Neural progenitor cell (in vitro differentiated cells): Measurements from ENCODE around the gene SIX5. TPM values are rescaled to one million over a fixed set of nuclear protein-coding genes. Genes with fewer than 3 reads are reported as not detected.

Experiments
- DNase-seq: peaks from one replicate; pipeline ENCODE4 v3.0.0-alpha.2; 2016; ENCODE audit warnings: low spot score
- H2AFZ ChIP-seq: fragments of 200-600 bp; sonication (generic); replicated peaks from 2 replicates; pipeline ENCODE4 v1.6.1; 2016; ENCODE audit warnings: antibody characterized with exemption
- H3F3A ChIP-seq: fragments of 200-600 bp; sonication (generic); 2 replicates; pipeline ENCODE4 v1.6.1; 2016; ENCODE audit warnings: antibody characterized with exemption, low read depth
- H3K27ac ChIP-seq: fragments of 200-600 bp; sonication (generic); 2 replicates; pipeline ENCODE4 v1.5.1; 2016; ENCODE audit warnings: mild to moderate bottlenecking
- H3K27me3 ChIP-seq: fragments of 200-600 bp; sonication (generic); 2 replicates; pipeline ENCODE4 v1.6.1; 2016; ENCODE audit warnings: mild to moderate bottlenecking, moderate library complexity
- H3K36me3 ChIP-seq: fragments of 200-600 bp; sonication (generic); 2 replicates; pipeline ENCODE4 v1.5.1; 2016
- H3K4me1 ChIP-seq: fragments of 200-600 bp; sonication (generic); 2 replicates; pipeline ENCODE4 v1.6.1; 2016; ENCODE audit warnings: mixed run types
- H3K4me2 ChIP-seq: fragments of 200-600 bp; sonication (generic); 2 replicates; pipeline ENCODE4 v1.6.1; 2016
- H3K4me3 ChIP-seq: fragments of 200-600 bp; sonication (generic); 2 replicates; pipeline ENCODE4 v1.5.1; 2016
- H3K79me2 ChIP-seq: fragments of 200-600 bp; sonication (generic); 2 replicates; pipeline ENCODE4 v1.6.1; 2016; ENCODE audit warnings: low read depth
- H3K9ac ChIP-seq: fragments of 200-600 bp; sonication (generic); 2 replicates; pipeline ENCODE4 v1.6.1; 2016
- H3K9me3 ChIP-seq: fragments of 200-600 bp; sonication (generic); 2 replicates; pipeline ENCODE4 v1.5.1; 2016; ENCODE audit warnings: low read depth
- H4K20me1 ChIP-seq: fragments of 200-600 bp; sonication (generic); 2 replicates; pipeline ENCODE4 v1.6.1; 2016; ENCODE audit warnings: low read depth
- H3K27ac Mint-ChIP-seq: 3 replicates; pipeline ENCODE4 v1.8.0; 2021; ENCODE audit warnings: mixed read lengths
- H3K27me3 Mint-ChIP-seq: 2 replicates; pipeline ENCODE4 v1.8.0; 2022; ENCODE audit warnings: low read depth, mild to moderate bottlenecking, inconsistent platforms, moderate library complexity, mixed read lengths; ENCODE audit not compliant: insufficient read depth
- H3K36me3 Mint-ChIP-seq: 3 replicates; pipeline ENCODE4 v1.8.0; 2021; ENCODE audit warnings: mixed read lengths
- H3K4me1 Mint-ChIP-seq: 3 replicates; pipeline ENCODE4 v1.8.0; 2021; ENCODE audit warnings: mixed read lengths
- H3K4me3 Mint-ChIP-seq: 3 replicates; pipeline ENCODE4 v1.8.0; 2021; ENCODE audit warnings: mild to moderate bottlenecking, moderate library complexity, mixed read lengths
- H3K9me3 Mint-ChIP-seq: 3 replicates; pipeline ENCODE4 v1.8.0; 2020; ENCODE audit warnings: mixed read lengths
- EZH2 ChIP-seq: fragments of 200-600 bp; sonication (generic); IDR thresholded peaks from 2 replicates; pipeline ENCODE4 v1.6.1; 2017; ENCODE audit warnings: antibody characterized with exemption, mild to moderate bottlenecking, moderate library complexity
- EZH2phosphoT487 ChIP-seq: fragments of 200-600 bp; sonication (generic); IDR thresholded peaks from 2 replicates; pipeline ENCODE4 v1.6.1; 2017; ENCODE audit warnings: antibody characterized with exemption
- total RNA-seq: library from RNA; depleted of rRNA; stranded (reverse); fragments of >200 nt; gene quantifications from 2 replicates; pipeline ENCODE4 v1.2.3, GENCODE V29; 2015; ENCODE audit warnings: low replicate concordance
- TF ChIP-seq, protein P1 (sequence below): fragments of 200-600 bp; sonication (generic); IDR thresholded peaks from 2 replicates; pipeline ENCODE4 v1.5.1; 2017; ENCODE audit warnings: antibody characterized with exemption, mild to moderate bottlenecking

Gene SIX5
- total RNA-seq, 1 donor from 2014 or later, result 8.1 TPM

DNA sequence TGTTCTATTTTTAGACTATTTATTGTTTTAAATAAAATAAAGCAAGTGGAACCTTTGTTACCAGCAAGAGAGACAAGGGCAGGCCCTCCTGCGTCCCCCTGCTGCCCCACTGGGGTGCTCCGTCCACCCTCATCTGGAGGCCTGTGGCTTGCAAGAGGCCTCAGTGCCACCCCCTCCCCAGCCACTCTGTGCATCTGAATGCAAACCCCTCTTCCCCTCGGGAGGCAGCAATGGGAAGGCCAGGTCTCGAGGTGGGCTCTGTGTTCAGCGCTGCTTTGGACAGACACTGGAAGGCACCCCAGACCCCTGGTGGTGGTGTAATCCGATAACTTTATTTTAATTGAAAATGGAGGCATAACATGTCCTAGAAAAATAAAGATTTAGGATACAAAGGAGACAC lies 4.6 kb downstream of the SIX5 start:
- no peaks in the 10 kb centered on the region for H3K27me3 ChIP-seq
- H2AFZ ChIP-seq, result no peak overlapping the region
- peaks cover 29% of the 10 kb centered on the region for H3K4me1 ChIP-seq
- Mint-ChIP-seq H3K36me3 (no peaks in the 10 kb centered on the region), H3K4me3 (peak overlapping the region; percentile 72), H3K9me3 (no peaks in the 10 kb centered on the region), H3K4me1 (peaks cover 12% of the 10 kb centered on the region), H3K27me3 (peaks cover 8% of the 10 kb centered on the region), H3K27ac (peak overlapping the region; percentile 63)
- peaks cover 29% of the 10 kb centered on the region for H3F3A ChIP-seq
- peaks cover 25% of the 10 kb centered on the region for H3K79me2 ChIP-seq
- TF ChIP-seq, protein P1, sequence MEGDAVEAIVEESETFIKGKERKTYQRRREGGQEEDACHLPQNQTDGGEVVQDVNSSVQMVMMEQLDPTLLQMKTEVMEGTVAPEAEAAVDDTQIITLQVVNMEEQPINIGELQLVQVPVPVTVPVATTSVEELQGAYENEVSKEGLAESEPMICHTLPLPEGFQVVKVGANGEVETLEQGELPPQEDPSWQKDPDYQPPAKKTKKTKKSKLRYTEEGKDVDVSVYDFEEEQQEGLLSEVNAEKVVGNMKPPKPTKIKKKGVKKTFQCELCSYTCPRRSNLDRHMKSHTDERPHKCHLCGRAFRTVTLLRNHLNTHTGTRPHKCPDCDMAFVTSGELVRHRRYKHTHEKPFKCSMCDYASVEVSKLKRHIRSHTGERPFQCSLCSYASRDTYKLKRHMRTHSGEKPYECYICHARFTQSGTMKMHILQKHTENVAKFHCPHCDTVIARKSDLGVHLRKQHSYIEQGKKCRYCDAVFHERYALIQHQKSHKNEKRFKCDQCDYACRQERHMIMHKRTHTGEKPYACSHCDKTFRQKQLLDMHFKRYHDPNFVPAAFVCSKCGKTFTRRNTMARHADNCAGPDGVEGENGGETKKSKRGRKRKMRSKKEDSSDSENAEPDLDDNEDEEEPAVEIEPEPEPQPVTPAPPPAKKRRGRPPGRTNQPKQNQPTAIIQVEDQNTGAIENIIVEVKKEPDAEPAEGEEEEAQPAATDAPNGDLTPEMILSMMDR, result peak; percentile 10
- no peak for TF ChIP-seq EZH2phosphoT487
- TF ChIP-seq EZH2, result no peak
- no peak overlapping the region for H3K27ac ChIP-seq
- peak overlapping the region; percentile 43 for H3K4me2 ChIP-seq
- peak; percentile 41 for DNase-seq
- H3K4me3 ChIP-seq, result no peak overlapping the region
- H3K36me3 ChIP-seq, result no peaks in the 10 kb centered on the region
- H3K9me3 ChIP-seq, result no peaks in the 10 kb centered on the region
- H3K9ac ChIP-seq, result no peak overlapping the region
- H4K20me1 ChIP-seq, result peaks cover 14% of the 10 kb centered on the region

DNA sequence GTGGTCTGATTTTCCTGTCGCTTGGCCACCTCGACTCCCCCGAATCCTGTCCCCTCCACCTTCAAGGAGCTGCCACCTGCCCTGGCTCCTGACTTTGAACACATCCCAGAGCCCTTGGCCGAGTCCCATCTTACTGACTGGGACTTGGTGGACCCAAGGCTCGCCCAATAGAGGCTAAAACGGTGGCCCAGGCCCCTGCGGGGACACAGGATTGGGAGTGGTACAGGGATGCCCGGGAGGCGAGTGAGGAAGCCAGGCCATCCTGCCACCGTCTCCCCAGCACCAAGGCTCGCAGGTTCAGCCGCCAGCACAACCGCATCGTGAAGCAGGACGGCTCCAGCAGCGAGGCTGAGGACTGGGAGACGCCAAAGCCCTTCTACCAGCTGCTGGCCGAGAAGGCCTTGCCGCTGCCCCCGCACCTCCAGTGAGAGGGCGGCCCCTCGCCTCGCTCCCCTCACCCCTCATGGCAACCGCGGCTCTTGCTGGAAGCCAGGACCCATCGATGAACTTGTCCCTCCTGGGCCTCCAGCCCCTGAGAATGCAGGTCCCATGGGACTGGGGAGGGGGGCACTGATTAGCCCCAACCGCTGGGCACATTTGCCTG lies 5.3 kb downstream of the SIX5 start:
- H4K20me1 ChIP-seq, result peaks cover 14% of the 10 kb centered on the region
- no peaks in the 10 kb centered on the region for H3K27me3 ChIP-seq
- peaks cover 29% of the 10 kb centered on the region for H3K4me1 ChIP-seq
- H3K36me3 Mint-ChIP-seq, result no peaks in the 10 kb centered on the region
- H3K27ac ChIP-seq, result no peak overlapping the region
- peak overlapping the region; percentile 43 for H3K4me2 ChIP-seq
- H2AFZ ChIP-seq, result no peak overlapping the region
- H3K27ac Mint-ChIP-seq, result no peak overlapping the region
- H3K79me2 ChIP-seq, result peaks cover 25% of the 10 kb centered on the region
- DNase-seq, result no peak
- H3K36me3 ChIP-seq, result no peaks in the 10 kb centered on the region
- peaks cover 6% of the 10 kb centered on the region for H3K27me3 Mint-ChIP-seq
- peaks cover 12% of the 10 kb centered on the region for H3K4me1 Mint-ChIP-seq
- no peak overlapping the region for H3K9ac ChIP-seq
- no peak overlapping the region for H3K4me3 ChIP-seq
- TF ChIP-seq, protein P1, result no peak
- TF ChIP-seq EZH2 (no peak), EZH2phosphoT487 (no peak)
- H3K4me3 Mint-ChIP-seq, result no peak overlapping the region
- H3K9me3 Mint-ChIP-seq, result no peaks in the 10 kb centered on the region
- no peaks in the 10 kb centered on the region for H3K9me3 ChIP-seq
- H3F3A ChIP-seq, result peaks cover 26% of the 10 kb centered on the region

DNA sequence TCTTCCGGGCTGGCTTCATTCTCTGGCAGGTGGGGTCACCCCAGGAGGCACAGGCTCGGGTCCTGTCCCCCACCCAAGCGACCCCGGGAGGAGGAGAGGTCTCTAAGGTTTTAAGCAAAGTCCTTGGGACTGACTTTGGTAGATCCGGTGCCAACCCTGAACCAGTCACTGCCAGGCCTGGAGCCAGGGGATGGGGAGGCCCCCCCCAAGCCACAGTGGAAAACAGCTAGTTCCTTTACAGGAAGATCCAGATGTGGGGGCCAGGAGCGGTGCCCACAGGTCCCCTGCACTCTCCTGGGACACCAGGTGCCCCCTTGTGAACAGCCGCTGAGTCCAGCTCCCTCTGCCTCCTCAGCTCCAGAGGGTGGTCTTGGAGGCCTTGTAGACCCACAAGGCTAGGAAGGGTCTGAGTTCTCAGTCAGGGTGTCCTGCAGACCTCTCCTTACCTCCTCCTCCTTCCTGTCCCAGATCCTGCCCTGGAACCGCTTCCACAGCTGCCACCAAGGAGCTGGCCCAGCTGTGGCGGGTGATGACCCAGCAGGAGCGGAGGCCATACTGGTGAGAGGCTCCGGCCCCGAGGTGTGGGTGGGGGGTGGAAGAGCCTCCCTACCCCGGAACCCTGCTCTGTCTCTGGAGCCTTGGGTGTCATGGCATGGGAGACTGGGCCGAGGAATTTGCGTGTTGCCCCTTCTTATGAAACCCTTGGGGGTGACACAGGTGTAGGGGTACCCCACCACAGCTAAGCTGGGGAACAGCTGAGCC lies 6.0 kb downstream of the SIX5 start:
- H3K79me2 ChIP-seq, result peaks cover 19% of the 10 kb centered on the region
- H3K4me1 ChIP-seq, result peaks cover 29% of the 10 kb centered on the region
- no peak overlapping the region for H3K27ac ChIP-seq
- H2AFZ ChIP-seq, result no peak overlapping the region
- Mint-ChIP-seq H3K4me3 (no peak overlapping the region), H3K27me3 (peaks cover 6% of the 10 kb centered on the region), H3K36me3 (no peaks in the 10 kb centered on the region), H3K4me1 (peaks cover 12% of the 10 kb centered on the region), H3K27ac (no peak overlapping the region), H3K9me3 (no peaks in the 10 kb centered on the region)
- peaks cover 14% of the 10 kb centered on the region for H4K20me1 ChIP-seq
- DNase-seq, result no peak
- H3K9me3 ChIP-seq, result no peaks in the 10 kb centered on the region
- no peak overlapping the region for H3K4me2 ChIP-seq
- TF ChIP-seq, protein P1, result no peak
- TF ChIP-seq EZH2phosphoT487, result no peak
- H3K4me3 ChIP-seq, result no peak overlapping the region
- H3F3A ChIP-seq, result peaks cover 18% of the 10 kb centered on the region
- no peak overlapping the region for H3K9ac ChIP-seq
- H3K27me3 ChIP-seq, result no peaks in the 10 kb centered on the region
- H3K36me3 ChIP-seq, result no peaks in the 10 kb centered on the region
